Fibroblast of gingiva (primary cell): ENCODE results near the gene LGALS4.
A peak's percentile ranks its signal among the peaks of the same experiment; 100 is the strongest.
"Not testable (repeated sequence)": the region's sequence is repeated elsewhere in the genome, so short reads cannot be mapped to it uniquely, and the experiment has no call there.

Experiments
- DNase-seq: peaks from one replicate; pipeline ENCODE4 v3.0.0-alpha.2; 2011; ENCODE audit warnings: low read depth

Gene LGALS4

GRCh38 chr19:38842439-38843174 lies 29.9 kb upstream of the LGALS4 start:
- no peak for DNase-seq

GRCh38 chr19:38841787-38842438 lies 29.2 kb upstream of the LGALS4 start:
- no peak for DNase-seq

- DNase-seq = no peak
These were observed 28.5 kb upstream of the LGALS4 start for GRCh38 chr19:38841180-38841766.

- DNase-seq = no peak
These were observed 27.8 kb upstream of the LGALS4 start for GRCh38 chr19:38840583-38840968.

GRCh38 chr19:38839816-38840582 lies 27.3 kb upstream of the LGALS4 start:
- no peak for DNase-seq

GRCh38 chr19:38838986-38839761 lies 26.4 kb upstream of the LGALS4 start:
- no peak for DNase-seq

GRCh38 chr19:38838208-38838985 lies 25.7 kb upstream of the LGALS4 start:
- DNase-seq = no peak

- no peak for DNase-seq
These were observed 24.9 kb upstream of the LGALS4 start for GRCh38 chr19:38837656-38838121.

GRCh38 chr19:38836983-38837626 lies 24.4 kb upstream of the LGALS4 start:
- DNase-seq = no peak

- no peak for DNase-seq
These were observed 23.6 kb upstream of the LGALS4 start for GRCh38 chr19:38836159-38836982.

- no peak for DNase-seq
These were observed 21.8 kb upstream of the LGALS4 start for GRCh38 chr19:38834590-38834989.

GRCh38 chr19:38834104-38834490 lies 21.4 kb upstream of the LGALS4 start:
- DNase-seq = no peak

- no peak for DNase-seq
These were observed 20.3 kb upstream of the LGALS4 start for GRCh38 chr19:38833092-38833425.

GRCh38 chr19:38831142-38831605 lies 18.4 kb upstream of the LGALS4 start:
- DNase-seq = peak; percentile 90

GRCh38 chr19:38830039-38830733 lies 17.4 kb upstream of the LGALS4 start:
- peak; percentile 39 for DNase-seq

GRCh38 chr19:38829203-38829602 lies 16.5 kb upstream of the LGALS4 start:
- peak; percentile 79 for DNase-seq

GRCh38 chr19:38826856-38827551 lies 14.3 kb upstream of the LGALS4 start:
- no peak for DNase-seq

GRCh38 chr19:38825936-38826335 lies 13.2 kb upstream of the LGALS4 start:
- not testable (repeated sequence) for DNase-seq
